ENCODE measurements around the gene TACC3.

GRCh38 chr4:1743551-1743950 is 22.2 kb downstream of the TACC3 start:
- TF ChIP-seq CTCF (IDR thresholded peaks at IDR 0.05; ENCODE audit: low read depth, low read length, poor library complexity, severe bottlenecking) (no peak), EZH2phosphoT487 (IDR thresholded peaks at IDR 0.05; ENCODE audit: borderline replicate concordance, low read length) (no peak)
